GM15510 (cell line): ENCODE measurements around the gene TOX2.

Experiments
- POLR2A ChIP-seq: IDR thresholded peaks from 3 replicates; pipeline ENCODE4 v1.6.1; 2011; ENCODE audit warnings: borderline replicate concordance; ENCODE audit not compliant: insufficient read length; ENCODE audit errors: extremely low read depth

TOX2 gene

DNA sequence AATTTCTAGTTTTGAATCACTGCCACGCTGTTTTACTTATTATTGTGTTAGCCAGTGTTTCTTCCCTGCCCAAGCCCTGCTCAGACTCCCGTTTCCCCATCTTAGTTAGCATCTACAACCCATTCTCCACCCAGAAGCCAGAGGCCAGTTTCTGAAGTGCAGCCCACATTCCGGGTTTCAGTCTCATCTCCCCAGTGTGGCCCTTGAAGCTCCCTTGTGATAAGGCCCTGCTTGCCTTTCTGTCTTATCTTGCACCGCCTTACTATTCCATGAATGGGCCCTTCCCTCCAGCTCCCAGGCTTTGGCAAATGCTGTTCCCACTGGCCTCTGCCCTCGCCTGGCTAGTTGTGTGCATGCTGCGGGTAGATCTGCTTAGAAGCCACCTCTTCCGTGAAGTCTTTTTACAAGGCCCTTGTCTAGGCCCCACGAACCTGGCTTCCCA is 41.1 kb downstream of the TOX2 start:
- TF ChIP-seq POLR2A = no peak

DNA sequence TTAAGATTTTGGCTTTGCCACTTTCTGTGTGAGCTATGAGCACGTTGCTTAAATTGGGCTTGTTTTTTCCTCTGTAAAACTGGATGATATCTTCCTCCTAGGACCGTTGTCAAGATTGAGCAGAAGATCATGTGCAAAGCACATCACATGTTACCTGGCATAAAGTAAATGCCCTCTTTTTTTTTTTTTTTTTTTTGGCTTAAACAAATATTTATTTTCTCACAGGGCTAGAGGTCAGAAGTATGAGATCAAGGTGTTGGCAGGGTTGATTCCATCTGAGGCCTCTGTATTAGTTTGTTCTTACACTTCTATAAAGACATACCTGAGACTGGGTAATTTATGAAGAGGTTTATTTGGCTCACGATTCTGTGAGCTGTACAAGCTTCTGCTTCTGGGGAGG is 42.7 kb downstream of the TOX2 start:
- TF ChIP-seq POLR2A = no peak

DNA sequence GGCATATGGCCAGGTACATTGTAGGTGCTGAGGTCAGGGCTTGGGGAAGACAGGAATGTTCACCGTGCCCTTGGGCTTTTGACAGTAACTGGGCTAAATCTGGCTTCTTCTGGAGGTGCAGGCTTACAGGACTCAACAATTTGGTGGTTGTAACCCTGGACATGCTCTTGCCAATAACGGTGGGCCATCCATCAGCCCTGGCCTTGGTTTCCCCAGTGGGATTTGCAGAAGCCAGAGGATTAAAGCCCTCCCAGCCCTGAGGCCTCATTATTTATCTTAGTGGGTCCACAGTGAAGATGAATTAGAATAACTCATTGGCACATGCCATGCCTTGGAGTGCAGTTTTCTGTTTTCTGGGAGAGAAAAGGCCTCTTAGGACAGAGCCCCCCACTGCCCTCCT is 44.0 kb downstream of the TOX2 start:
- no peak for TF ChIP-seq POLR2A

DNA sequence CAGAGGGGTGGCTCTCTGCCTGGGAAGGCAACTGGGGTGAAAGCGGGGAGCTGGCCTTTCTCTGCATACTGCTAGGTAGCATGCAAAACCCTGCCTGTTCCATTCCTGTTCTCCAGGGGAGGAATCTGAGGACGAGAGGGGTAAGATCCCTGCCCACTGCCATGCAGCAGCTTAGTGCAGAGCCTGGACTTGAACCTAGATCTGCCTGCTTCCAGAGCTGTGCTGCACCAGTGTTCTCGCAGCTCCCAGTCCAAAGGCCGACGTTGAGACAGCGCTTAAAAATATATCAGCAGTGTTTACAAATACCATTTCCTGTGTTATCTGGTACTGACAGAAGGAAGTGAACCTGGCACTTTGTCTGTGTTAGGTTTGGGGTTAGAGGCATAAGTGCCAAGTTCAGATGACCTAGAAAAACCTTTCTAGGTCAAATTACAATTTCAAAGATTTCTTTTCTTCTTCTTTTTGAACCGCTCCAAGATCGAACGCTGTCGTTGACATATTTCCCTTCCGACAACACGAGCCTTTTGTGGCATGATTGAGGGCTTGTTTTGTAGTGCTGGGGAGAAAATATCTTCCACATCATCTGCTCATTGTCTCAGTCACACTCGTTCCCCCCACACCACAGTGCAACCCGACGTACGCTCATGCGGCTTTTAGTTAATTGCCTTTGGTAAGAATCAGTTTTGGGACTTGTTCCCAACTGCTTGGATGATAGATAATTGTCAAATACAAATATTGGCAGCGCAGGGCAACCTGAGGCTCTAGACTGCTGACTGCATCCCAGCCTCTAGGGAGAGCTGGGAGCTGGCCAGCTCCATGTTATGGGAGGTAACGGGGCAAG is 44.6 kb downstream of the TOX2 start:
- TF ChIP-seq POLR2A = no peak

DNA sequence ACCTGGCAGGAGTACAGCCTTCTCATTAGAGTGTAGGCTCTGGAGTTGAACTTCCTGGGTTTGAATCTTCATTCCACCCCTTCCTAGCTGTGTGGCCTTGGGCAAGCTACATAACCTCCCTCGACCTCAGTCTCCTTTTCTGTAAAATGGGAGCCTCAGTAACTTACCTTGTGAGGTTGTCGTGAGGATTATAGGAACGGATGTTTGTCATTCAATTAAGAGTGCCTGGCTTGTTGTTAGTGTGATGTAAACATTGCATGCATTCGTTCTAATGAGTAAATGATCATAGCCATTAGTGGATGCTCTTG is 45.2 kb downstream of the TOX2 start:
- no peak for TF ChIP-seq POLR2A

DNA sequence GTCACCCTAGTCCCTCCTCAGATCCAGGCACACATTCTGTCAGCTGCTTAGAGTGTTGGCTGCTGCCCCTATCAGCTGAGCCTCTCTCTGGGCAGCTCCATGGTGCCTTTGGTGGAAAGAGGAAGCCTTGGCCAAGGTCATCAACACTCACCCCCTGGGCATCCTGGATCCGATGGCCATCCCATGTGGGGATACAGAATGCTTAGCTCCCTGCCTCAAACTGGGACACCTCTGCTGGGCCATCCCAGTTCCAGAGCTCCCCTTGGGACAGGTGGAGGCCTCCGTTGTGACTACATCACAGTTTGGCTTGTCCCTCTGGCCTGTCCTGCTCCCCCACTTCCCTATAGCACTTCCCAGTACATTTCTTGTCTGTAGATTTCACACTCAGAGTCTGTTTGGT is 45.6 kb downstream of the TOX2 start:
- TF ChIP-seq POLR2A = no peak

DNA sequence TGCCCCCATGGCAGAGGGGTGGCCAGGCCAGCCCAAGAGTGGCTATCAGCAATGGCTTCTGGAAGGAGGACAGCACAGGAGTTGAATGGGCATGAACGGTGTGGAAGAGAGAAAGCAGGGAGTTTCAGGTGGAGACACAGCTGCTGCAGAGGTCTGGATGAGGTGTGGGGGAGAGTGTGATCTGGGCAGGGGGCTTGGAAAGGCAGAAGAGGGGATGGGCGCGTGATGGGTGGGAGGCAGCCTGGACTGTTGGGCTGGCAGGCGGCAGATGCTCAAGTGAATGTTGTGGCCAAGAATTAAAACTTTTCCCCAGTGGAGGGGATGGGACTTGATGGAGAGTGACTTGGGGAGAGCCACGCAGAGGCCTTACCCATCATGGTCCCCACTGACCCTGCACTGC is 46.5 kb downstream of the TOX2 start:
- TF ChIP-seq POLR2A = no peak

DNA sequence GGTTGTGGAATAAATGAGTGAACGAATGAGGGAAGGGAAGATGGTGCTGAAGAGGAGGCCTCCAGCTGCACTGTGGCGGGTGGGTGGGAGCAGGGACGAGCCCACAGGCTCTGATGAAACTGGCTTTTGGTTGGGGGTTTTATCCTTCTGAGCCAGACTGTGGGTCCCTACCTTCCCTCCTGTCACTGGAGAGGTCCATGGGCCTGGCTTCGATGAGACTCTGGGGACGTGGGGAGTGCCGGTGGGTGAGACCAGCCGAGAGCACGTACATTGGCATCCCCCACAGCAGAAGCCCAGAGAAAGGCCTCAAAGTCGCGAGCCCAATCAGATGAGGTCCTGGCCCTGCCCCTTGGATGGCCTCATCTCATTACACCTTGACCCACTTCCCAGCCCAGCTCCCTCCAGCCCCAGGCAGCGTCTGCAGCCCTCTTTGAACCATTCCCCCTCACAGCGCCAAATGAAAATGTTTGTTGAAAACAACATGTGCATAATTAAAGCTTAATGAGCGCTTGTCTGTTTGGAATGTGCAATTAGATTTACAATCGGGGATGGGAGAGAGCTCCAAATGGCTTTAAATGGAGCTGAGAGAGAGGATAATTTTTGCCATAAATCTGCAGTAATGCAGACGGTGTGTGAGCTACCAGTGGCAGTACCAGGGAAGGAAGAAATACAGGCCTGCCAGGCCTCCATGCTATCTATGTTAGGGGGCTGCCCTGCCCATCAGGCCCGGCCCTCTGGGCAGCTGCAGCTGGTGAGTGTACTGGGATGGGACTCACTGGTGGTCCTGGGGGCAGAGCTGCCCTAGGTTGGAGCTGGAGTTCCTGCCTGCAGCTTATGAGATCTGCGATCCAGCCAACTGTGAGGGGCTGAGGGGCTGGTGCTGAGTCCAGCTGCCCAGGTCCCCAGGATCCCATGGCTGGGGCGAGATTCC is 47.2 kb downstream of the TOX2 start:
- TF ChIP-seq POLR2A = no peak

DNA sequence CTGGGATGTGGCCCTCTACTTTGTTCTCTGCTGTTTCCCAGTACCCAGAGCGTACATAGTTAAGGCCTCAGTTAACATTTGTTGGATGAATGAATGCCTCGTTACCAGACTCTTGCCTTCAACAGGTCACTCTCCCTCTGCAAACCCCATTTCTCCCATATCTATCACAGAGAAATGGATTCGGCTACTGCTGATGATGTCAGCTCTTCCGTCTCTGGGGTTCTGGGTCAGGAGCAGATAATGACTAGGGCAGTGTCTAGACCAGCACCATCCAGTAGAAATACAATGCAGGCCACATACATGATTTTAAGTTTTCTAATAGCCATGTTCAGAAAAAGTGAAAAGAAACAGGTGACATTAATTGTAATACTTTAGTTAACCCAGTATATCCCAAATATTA is 47.9 kb downstream of the TOX2 start:
- no peak for TF ChIP-seq POLR2A

DNA sequence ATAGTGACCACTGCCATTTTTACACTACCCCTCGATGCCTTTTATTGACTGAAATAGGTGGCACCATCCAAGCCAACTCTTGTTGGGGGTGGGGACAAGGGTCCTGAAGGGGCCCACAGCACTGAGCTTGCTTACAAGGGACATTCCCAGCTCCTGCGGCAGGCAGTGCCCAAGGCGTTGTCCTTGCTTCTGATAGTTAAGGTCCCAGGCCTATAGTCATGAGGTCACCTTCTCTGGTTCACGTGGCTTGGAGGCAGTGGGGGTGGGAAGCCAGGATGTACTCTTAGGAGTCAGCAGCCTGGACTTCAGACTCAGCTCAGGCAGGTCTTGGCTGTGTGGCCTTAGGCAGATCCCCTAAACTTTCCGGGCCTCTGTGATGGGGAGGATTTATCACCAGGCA is 48.6 kb downstream of the TOX2 start:
- no peak for TF ChIP-seq POLR2A

DNA sequence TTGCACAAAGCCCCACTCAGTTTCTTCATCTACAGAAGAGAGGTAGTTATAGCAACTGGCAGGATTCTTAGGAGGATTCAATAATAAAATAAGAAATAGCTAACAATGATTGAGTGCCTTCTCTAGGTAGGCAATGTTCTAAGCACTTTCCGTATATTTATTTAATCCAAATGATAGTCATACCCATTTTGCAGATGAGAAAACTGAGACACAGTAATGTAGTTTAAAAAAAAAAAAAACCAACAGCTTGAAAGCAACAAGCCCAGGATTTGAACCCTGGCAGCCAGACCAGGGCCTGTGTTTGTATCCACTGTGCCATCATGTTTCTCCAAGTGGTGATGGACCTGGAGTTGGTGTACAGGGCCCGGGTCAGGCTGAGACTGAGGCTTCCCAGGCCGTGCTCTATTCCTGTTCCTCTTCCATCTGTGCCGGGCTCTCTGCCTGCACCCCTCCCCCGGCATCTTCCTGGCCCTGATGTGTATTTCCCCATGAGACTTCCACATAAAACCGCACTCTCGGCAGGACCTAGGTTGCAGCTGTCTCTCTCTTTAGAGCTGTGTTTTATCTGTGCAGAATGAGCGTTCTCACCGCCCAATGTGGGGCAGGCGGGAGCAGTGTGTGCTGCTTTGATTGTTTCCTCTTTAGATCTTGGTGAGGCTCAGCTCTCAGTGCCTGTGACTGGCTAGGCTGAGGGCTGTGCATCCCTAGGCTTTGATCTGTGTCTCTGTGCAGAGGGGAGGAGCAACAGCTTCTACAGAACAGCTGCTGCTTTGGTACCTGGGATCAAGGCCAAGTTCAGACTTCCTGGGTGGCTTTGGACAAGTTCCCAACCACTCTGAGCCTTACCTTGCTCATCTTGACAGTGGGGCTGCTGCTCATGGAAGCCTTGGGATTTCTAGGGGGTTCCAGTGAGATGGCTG is 49.5 kb downstream of the TOX2 start:
- no peak for TF ChIP-seq POLR2A

DNA sequence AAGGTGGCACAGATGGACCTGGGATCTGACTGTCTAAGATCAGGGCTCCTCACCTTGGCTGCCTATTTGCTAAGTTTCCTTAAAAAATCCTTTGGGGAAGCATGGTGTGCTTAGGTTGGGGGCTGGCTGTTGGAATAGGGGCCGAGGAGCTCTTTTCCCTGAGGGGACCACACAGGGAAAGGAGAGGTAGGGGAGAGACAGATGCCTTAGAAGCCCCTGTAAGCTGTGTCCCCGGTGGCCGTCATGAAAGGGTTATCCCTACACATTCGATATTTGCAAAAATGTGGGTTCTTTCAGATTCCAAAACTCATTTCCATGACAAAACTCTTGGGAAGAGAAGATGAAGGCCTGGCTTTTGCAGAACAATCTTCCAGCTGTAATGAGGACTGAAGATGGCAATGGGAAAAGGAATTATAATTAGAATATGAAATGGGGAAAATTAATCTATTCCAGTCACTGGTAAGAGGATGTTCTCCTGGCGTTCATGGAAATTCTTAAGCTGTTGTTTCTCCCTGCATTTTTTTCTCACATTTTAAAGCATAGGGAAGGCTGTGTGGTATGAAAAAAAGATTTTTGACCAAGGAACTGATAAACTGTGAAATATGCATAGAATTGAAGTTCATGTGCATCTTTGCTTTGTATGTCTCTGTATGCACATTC is 53.8 kb downstream of the TOX2 start:
- no peak for TF ChIP-seq POLR2A

DNA sequence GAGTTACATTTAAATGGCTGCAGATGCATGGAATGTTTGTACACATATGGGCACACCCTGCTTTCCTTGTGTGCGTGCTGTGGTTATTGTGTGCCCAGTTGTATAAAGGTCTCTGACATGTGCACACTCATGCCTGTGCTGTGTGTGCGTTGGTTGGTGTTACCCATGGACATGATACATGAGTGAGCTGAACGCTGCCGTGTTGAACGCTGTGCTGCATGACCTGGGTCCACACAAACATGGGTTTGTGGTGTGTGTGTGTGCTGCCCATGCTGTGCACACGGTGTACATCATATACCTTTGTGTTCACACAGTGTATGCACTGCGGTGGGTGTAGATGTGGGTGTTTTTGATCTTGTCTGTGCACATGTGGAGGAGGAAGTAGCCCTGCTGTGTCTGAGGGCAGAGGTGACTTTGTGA is 54.4 kb downstream of the TOX2 start:
- no peak for TF ChIP-seq POLR2A

DNA sequence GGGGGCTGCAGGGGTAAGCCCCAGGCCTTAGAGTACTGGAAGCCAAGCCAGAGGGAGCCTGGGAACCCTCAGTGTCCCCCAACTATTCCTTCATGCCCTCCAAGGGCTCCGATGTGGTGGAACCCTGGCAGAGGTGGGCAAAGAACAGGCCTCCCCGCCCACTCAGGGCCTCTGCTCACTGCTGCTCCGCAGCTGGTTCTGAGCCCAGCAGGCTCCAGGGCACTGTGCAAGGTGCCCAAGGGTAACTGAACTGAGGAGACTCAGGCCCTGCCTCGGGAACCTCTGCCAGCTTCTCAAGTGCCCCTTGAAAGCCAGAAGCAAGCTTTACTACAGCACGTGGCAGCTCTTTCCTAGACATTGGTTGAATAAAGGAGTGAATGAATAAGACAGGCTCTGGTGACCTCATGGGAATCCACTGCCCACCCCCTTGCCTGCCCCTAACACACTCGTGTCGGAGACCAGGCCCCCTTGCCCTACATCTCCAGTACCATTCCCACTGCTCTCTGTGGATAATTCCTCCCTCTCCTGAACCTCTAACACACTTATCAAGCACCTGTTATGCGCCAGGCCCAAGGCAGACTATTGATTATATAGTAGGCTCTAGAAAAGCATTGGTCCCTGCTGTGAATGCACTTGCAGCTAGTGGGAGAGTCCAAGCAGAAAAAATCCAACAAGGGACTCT is 55.0 kb downstream of the TOX2 start:
- TF ChIP-seq POLR2A = no peak
